DOHH2 (cell line): Measurements from ENCODE around the gene RTP3.

Experiments
- H3F3A ChIP-seq: fragments of 200-600 bp; sonication (generic), shearing (Covaris generic); 2 replicates; pipeline ENCODE4 v1.6.0; 2016; ENCODE audit warnings: antibody characterized with exemption, mild to moderate bottlenecking; ENCODE audit not compliant: control insufficient read depth, insufficient read depth
- H3K27ac ChIP-seq: fragments of 200-600 bp; sonication (generic); 2 replicates; pipeline ENCODE4 v1.5.1; 2014; ENCODE audit warnings: low read depth, mild to moderate bottlenecking, low read length, moderate library complexity
- H3K27me3 ChIP-seq: fragments of 200-600 bp; sonication (generic); 2 replicates; pipeline ENCODE4 v1.6.1; 2014; ENCODE audit warnings: mild to moderate bottlenecking, low read length, mixed read lengths; ENCODE audit not compliant: control insufficient read depth
- H3K36me3 ChIP-seq: fragments of 200-600 bp; sonication (generic); 2 replicates; pipeline ENCODE4 v1.6.1; 2014; ENCODE audit warnings: mild to moderate bottlenecking, low read length, moderate library complexity, mixed read lengths; ENCODE audit not compliant: control insufficient read depth
- H3K4me1 ChIP-seq: fragments of 200-600 bp; sonication (generic); 2 replicates; pipeline ENCODE4 v1.6.1; 2014; ENCODE audit warnings: mild to moderate bottlenecking, low read length, mixed read lengths; ENCODE audit not compliant: control insufficient read depth
- H3K4me2 ChIP-seq: fragments of 200-600 bp; sonication (generic); 2 replicates; pipeline ENCODE4 v1.6.0; 2014; ENCODE audit warnings: mild to moderate bottlenecking, low read length, moderate library complexity
- H3K4me3 ChIP-seq: fragments of 200-600 bp; sonication (generic); 2 replicates; pipeline ENCODE4 v1.5.1; 2014; ENCODE audit warnings: mild to moderate bottlenecking, low read length, mixed read lengths
- H3K79me2 ChIP-seq: fragments of 200-600 bp; sonication (generic); 2 replicates; pipeline ENCODE4 v1.6.1; 2014; ENCODE audit warnings: mild to moderate bottlenecking, low read length, mixed read lengths; ENCODE audit not compliant: control insufficient read depth
- H3K9me2 ChIP-seq: fragments of 200-600 bp; sonication (generic); replicated peaks from 2 replicates; pipeline ENCODE4 v1.6.1; 2014; ENCODE audit warnings: mild to moderate bottlenecking, low read length, mixed read lengths; ENCODE audit not compliant: control insufficient read depth
- H3K9me3 ChIP-seq: fragments of 200-600 bp; sonication (generic); 2 replicates; pipeline ENCODE4 v1.6.1; 2014; ENCODE audit warnings: antibody characterized with exemption, low read length, mixed read lengths; ENCODE audit not compliant: control insufficient read depth, insufficient read depth
- H4K20me1 ChIP-seq: fragments of 200-600 bp; sonication (generic); 2 replicates; pipeline ENCODE4 v1.6.0; 2014; ENCODE audit warnings: low read depth, mild to moderate bottlenecking, antibody characterized with exemption, low read length, moderate library complexity; ENCODE audit not compliant: control insufficient read depth, insufficient read depth
- EZH2phosphoT487 ChIP-seq: fragments of 200-600 bp; sonication (generic); IDR thresholded peaks from 2 replicates; pipeline ENCODE4 v1.6.1; 2017; ENCODE audit warnings: borderline replicate concordance, mild to moderate bottlenecking, antibody characterized with exemption, low read length, moderate library complexity, mixed read lengths
- TF ChIP-seq, protein P1 (sequence below): fragments of 200-600 bp; sonication (generic); IDR thresholded peaks from one replicate; pipeline ENCODE4 v1.5.1; 2014; ENCODE audit warnings: antibody characterized with exemption, mild to moderate bottlenecking, low read depth, low read length; ENCODE audit not compliant: poor library complexity, severe bottlenecking

RTP3 gene

DNA sequence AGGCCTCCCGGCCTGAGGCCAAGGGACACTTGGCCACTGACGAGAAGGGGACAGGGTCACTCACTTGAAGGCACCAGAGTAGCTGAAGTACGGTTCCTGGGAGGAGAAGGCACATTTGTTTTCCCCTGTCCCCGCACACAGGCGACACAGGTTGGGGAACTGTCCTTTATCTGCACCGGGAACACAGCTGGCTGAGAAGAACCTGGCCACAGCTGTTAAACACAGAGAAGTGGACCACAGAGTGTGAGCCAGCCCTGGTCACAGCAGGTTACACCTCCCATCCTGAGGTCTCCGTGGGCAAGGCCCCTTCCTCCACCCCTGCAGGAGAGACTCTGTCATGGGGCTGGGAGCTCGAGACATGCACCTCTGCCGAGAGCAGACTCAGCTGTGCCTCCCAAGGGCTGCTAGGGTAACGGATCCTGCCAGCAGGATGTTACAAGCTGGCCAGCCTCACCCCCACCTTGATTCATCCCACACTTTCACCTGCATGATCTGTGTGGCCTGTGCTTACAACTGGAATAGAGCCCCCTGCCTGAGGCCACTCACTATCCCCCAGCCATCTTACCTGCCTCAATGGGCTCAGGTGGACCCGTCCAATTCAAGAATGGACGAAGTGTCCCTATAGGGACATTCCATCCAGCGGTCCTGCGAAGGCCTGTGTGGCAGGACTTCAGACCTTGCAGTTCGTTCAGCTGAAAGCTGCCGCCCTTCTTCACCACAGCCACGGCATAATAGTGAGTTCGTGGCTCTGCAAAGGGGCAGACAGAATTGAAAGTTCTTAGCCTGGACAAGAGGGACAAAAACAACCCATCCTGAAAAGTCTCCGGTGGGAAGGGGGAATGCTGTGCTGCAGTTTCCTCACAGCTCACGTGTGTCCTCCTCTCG, 42.3 kb upstream of the RTP3 start:
- H3K27ac ChIP-seq: no peak overlapping the region
- no peaks in the 10 kb centered on the region for H3F3A ChIP-seq
- H4K20me1 ChIP-seq: no peaks in the 10 kb centered on the region
- H3K27me3 ChIP-seq: peaks cover 12% of the 10 kb centered on the region
- H3K9me2 ChIP-seq: no peaks in the 10 kb centered on the region
- H3K4me3 ChIP-seq: no peak overlapping the region
- no peak overlapping the region for H3K4me2 ChIP-seq
- H3K9me3 ChIP-seq: no peaks in the 10 kb centered on the region
- no peaks in the 10 kb centered on the region for H3K4me1 ChIP-seq
- no peaks in the 10 kb centered on the region for H3K79me2 ChIP-seq
- TF ChIP-seq, protein P1, sequence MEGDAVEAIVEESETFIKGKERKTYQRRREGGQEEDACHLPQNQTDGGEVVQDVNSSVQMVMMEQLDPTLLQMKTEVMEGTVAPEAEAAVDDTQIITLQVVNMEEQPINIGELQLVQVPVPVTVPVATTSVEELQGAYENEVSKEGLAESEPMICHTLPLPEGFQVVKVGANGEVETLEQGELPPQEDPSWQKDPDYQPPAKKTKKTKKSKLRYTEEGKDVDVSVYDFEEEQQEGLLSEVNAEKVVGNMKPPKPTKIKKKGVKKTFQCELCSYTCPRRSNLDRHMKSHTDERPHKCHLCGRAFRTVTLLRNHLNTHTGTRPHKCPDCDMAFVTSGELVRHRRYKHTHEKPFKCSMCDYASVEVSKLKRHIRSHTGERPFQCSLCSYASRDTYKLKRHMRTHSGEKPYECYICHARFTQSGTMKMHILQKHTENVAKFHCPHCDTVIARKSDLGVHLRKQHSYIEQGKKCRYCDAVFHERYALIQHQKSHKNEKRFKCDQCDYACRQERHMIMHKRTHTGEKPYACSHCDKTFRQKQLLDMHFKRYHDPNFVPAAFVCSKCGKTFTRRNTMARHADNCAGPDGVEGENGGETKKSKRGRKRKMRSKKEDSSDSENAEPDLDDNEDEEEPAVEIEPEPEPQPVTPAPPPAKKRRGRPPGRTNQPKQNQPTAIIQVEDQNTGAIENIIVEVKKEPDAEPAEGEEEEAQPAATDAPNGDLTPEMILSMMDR: no peak
- no peak for TF ChIP-seq EZH2phosphoT487
- H3K36me3 ChIP-seq: no peaks in the 10 kb centered on the region

DNA sequence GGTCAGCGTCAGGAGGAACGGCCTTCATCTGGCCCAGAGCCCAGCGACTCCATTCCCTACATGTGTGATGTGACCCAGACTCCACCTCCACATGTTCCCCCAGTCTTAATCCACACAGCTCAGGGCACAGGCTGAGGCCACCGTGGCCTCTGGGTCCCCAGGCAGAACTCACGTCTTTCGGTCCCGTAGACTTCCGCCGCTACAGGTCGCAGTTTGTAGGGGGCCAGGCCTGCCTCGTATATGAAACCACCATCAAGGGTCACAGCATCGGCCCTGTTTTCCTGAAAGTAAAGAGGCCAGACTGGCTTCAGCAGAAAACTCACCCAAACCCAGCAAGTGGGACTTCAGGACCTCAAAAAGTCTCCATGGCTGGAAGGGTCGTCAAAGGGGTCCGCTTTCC, 41.7 kb upstream of the RTP3 start:
- H4K20me1 ChIP-seq: no peaks in the 10 kb centered on the region
- no peaks in the 10 kb centered on the region for H3K9me3 ChIP-seq
- H3F3A ChIP-seq: no peaks in the 10 kb centered on the region
- TF ChIP-seq, protein P1: no peak
- no peak for TF ChIP-seq EZH2phosphoT487
- H3K4me1 ChIP-seq: no peaks in the 10 kb centered on the region
- no peak overlapping the region for H3K27ac ChIP-seq
- no peaks in the 10 kb centered on the region for H3K79me2 ChIP-seq
- no peak overlapping the region for H3K4me3 ChIP-seq
- H3K36me3 ChIP-seq: no peaks in the 10 kb centered on the region
- H3K4me2 ChIP-seq: no peak overlapping the region
- H3K9me2 ChIP-seq: no peaks in the 10 kb centered on the region
- H3K27me3 ChIP-seq: peaks cover 15% of the 10 kb centered on the region

DNA sequence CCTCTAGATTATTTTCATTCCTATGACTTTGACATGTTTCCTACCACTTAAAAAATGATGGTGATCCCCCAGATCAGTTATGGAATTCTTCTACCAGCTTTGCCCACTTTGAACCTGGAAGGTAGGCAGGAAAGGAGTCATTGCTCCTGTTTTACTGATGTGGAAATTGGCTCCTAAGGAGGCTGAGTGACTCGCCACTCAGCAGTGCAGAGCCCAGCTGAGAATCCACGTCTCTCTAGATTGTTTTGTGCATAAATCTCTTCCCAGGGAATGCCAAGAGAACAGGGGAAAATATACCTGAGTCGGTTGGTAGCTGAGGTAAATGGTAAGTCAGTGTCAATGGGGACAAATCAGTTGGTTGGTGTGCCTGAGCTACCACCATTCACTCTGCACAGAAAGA, 37.7 kb upstream of the RTP3 start:
- Histone ChIP-seq H3K27ac (no peak overlapping the region), H3K79me2 (no peaks in the 10 kb centered on the region), H3K9me2 (no peaks in the 10 kb centered on the region), H3K4me2 (no peak overlapping the region), H3K4me1 (no peaks in the 10 kb centered on the region), H3F3A (no peaks in the 10 kb centered on the region), H3K9me3 (no peaks in the 10 kb centered on the region), H3K4me3 (no peak overlapping the region), H3K36me3 (no peaks in the 10 kb centered on the region), H4K20me1 (no peaks in the 10 kb centered on the region), H3K27me3 (peaks cover 11% of the 10 kb centered on the region)
- TF ChIP-seq, protein P1: no peak
